ENCODE results near the gene KMT5C.
A peak's percentile ranks its signal among the peaks of the same experiment; 100 is the strongest.

Gene KMT5C

GRCh38 chr19:55362174-55362989, 22.7 kb downstream of the KMT5C start:
- no peak overlapping the region for H3K27ac ChIP-seq
- POLR2A ChIA-PET (ENCODE audit: low non-redundant PET), result no interaction called here
- TF ChIP-seq CTCF (conservative IDR thresholded peaks at IDR 0.05; ENCODE audit: low read depth), result no peak
- CTCF ChIA-PET, result no interaction called here
- DNase-seq (ENCODE audit: low spot score), result no peak

- TF ChIP-seq CTCF (conservative IDR thresholded peaks at IDR 0.05; ENCODE audit: low read depth), result no peak
- ChIA-PET CTCF (interaction anchor here (1.0 to 1.5 kb wide), 2 partner anchors 21 to 61 kb away, joined by 3 to 4 read pairs; partner anchors contain the start of gene TMEM238), POLR2A (ENCODE audit: low non-redundant PET) (interaction anchor here (0.6 kb wide), 1 partner anchor 389 kb away, joined by 3 read pairs; no protein-coding TSS in a partner anchor)
- H3K27ac ChIP-seq, result no peak within 1 kb of the TSS
- DNase-seq (ENCODE audit: low spot score), result no peak
Measured at GRCh38 chr19:55362990-55363716, 23.5 kb downstream of the KMT5C start, which contains the start of gene GARIN5B. Gene GARIN5B, minus strand, starts transcription at chr19:55363260. Its CDS starts 194 bp downstream, at chr19:55363066.

GRCh38 chr19:55365245-55365644, 25.6 kb downstream of the KMT5C start:
- ChIA-PET POLR2A (ENCODE audit: low non-redundant PET) (no interaction called here), CTCF (no interaction called here)
- H3K27ac ChIP-seq, result no peak overlapping the region
- no peak for DNase-seq (ENCODE audit: low spot score)
- TF ChIP-seq CTCF (conservative IDR thresholded peaks at IDR 0.05; ENCODE audit: low read depth), result no peak

- DNase-seq (ENCODE audit: low spot score), result no peak
- no peak for TF ChIP-seq CTCF (conservative IDR thresholded peaks at IDR 0.05; ENCODE audit: low read depth)
- CTCF ChIA-PET, result no interaction called here
- POLR2A ChIA-PET (ENCODE audit: low non-redundant PET), result no interaction called here
- no peak overlapping the region for H3K27ac ChIP-seq
Measured at GRCh38 chr19:55365964-55366363, 26.3 kb downstream of the KMT5C start.

GRCh38 chr19:55366790-55367189, 27.1 kb downstream of the KMT5C start:
- peak overlapping the region; percentile 7; the same call in 1 of the 2 replicates for H3K27ac ChIP-seq
- ChIA-PET CTCF (no interaction called here), POLR2A (ENCODE audit: low non-redundant PET) (no interaction called here)
- TF ChIP-seq CTCF (conservative IDR thresholded peaks at IDR 0.05; ENCODE audit: low read depth), result no peak
- no peak for DNase-seq (ENCODE audit: low spot score)

GRCh38 chr19:55368106-55368505, 28.4 kb downstream of the KMT5C start:
- POLR2A ChIA-PET (ENCODE audit: low non-redundant PET), result interaction anchor here (0.5 to 0.6 kb wide), 2 partner anchors 15 to 157 kb away, joined by 3 to 9 read pairs; no protein-coding TSS in a partner anchor
- CTCF ChIA-PET, result no interaction called here
- DNase-seq (ENCODE audit: low spot score), result no peak
- H3K27ac ChIP-seq, result peak overlapping the region; percentile 78
- no peak for TF ChIP-seq CTCF (conservative IDR thresholded peaks at IDR 0.05; ENCODE audit: low read depth)

Measured in RWPE1 (cell line).